Stimulated activated CD4-positive, alpha-beta T cell treated with anti-CD3 and anti-CD28 coated beads, Interleukin-1b, Interleukin-23, amount 100 ng/mL, for 48 hours (primary cell): ENCODE data around the gene FUS.

Experiments
- DNase-seq: peaks from one replicate; pipeline ENCODE4 v3.0.0-alpha.2; 2020

Gene FUS

DNA sequence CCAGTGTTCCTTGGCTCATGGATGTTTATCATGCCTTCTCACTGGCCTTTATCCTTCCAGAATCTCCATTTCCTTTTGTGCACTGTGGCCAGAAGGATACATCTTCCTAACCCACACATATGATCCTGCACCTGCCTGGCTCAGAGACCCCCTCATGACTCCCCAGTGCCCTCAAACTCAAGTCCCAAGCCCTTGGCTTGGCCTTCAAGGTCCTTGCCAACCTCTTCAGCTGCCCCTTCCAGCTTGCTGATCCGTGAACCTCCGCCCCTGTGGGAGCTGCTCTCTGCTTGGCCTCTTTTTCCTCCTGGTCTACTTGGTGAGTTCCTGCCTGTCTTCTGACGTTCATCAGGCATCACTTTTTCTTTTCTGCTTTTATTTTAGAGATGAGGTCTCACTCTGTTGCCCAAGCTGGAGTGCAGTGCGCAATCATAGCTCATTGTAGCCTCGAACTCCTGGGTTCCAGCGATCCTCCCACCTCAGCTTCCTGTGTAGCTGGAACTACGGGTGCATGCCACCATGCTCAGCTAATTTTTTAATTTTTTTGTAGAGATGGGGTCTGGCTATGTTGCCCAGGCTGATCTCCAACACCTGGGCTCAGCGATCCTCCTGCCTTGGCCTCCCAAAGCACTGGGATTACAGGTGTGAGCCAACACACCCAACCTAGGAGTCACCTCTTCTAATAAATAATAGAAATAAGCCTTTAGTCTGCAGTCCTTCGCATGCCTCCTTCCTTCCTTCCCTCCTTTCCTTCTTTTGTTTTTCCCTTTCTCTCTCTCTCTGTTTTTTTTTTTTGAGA, 25.1 kb downstream of the FUS start:
- DNase-seq, result no peak

DNA sequence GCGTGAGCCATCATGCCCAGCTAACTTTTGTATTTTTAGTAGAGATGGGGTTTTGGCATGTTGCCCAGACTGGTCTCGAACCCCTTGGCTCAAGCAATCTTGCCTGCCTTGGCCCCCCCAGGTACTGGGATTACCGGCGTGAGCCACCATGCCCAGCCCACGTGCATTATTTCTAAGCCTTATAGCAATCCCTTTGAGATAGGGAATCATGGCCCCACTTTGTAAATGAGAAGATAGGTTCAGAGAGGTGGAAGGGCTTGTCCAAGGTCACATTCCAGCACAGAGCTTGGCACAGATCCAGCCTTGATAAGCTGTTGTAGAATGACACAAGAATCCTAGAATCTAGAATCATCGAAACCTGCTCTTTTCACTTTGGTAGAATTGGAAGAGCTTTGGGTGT, 26.8 kb downstream of the FUS start:
- no peak for DNase-seq

DNA sequence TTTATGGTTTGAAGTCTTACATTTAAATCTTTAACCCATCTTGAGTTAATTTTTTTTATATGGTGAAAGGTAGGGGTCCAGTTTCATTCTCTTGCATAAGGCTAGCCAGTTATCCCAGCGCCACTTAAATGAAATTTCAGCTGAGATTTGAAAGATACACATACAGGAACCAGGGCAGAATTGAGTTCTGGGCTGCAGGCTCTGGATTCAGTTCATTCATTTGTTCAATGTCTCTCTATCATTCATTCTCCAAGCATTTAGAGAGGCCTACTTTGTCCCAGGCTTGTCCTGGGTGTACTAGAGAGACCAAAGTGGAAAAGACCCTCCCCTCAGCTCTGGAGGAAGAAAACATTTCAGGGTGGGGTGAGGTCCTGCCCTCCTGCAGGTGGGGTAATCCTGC, 33.4 kb downstream of the FUS start:
- DNase-seq, result no peak

GRCh38 chr16:31213877-31214707, 34.2 kb downstream of the FUS start, which contains the start of gene TRIM72:
Gene TRIM72, plus strand, starts transcription at chr16:31214119. Its CDS starts 620 bp downstream, at chr16:31214739.
- no peak for DNase-seq

- no peak for DNase-seq
These were observed 34.9 kb downstream of the FUS start for GRCh38 chr16:31214708-31215286.

DNA sequence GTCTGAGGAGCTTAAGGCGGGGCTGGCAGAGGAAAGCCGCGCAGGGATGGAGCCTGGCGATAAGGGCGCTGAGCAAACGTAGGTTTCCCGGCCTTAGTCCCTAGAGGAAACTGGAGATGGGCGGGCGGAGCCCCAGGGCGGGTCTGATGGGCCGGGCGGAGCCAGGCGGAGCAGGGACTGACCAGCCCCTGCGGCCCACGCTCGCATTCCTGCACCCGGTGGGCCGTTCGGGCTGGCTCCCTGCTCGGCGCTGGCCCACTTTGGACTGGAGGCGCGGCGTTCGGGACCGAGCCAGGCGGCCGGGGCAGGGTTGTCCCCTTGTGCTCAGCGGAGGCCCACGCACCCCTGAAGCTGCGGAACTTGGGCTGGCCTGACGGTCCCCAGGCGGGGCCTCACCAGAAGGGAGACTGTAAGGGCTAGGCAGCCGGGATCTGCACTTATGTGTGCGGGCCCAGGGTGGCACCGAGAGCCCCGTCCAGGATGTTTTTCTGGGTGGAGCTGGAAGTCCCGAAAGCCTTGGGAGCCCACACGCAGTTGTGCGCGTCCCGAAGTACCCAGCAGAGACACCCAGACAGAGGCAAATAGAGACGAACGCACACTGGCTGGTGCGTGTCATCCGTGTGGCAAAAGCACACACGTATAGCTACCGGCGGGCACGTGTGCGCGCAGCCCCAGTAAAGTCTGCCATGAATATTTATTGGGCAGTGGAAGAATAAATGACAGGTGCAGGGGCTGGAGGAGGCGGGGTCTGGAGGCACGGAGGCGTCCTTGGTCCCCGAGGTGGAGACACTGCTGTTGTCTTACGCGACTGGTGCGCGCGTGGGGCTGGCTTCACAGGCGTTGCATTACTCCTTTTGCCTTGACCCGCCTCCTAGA, 35.6 kb downstream of the FUS start:
- no peak for DNase-seq

GRCh38 chr16:31216422-31217135, 36.6 kb downstream of the FUS start, which contains the start of gene PYDC1:
Gene PYDC1, minus strand, starts transcription at chr16:31217135. Its CDS starts 107 bp downstream, at chr16:31217028.
- no peak for DNase-seq

GRCh38 chr16:31217136-31217530, 37.2 kb downstream of the FUS start:
- DNase-seq, result no peak

DNA sequence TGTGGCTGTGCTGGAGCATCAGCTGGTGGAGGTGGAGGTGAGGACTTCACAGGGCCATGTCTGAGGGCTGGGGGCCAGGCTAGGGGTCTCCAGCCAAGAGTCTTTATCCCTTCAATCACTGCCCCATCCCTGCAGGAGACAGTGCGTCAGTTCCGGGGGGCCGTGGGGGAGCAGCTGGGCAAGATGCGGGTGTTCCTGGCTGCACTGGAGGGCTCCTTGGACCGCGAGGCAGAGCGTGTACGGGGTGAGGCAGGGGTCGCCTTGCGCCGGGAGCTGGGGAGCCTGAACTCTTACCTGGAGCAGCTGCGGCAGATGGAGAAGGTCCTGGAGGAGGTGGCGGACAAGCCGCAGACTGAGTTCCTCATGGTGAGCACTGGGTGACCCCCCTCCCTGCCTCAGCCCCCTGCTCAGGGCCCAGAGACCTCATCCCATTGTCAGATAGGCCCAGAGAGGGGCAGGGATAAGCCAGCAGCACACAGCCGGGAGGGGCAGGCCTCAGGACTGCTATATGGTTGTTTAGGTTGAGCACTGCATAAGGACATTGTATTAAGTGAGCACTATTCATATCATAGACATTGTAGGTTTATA, 39.3 kb downstream of the FUS start:
- no peak for DNase-seq

- DNase-seq, result no peak
These were observed 41.6 kb downstream of the FUS start for GRCh38 chr16:31221357-31222160.

- no peak for DNase-seq
These were observed 43.1 kb downstream of the FUS start for GRCh38 chr16:31223044-31223443.

- DNase-seq, result no peak
These were observed 44.4 kb downstream of the FUS start for GRCh38 chr16:31224092-31224955.

DNA sequence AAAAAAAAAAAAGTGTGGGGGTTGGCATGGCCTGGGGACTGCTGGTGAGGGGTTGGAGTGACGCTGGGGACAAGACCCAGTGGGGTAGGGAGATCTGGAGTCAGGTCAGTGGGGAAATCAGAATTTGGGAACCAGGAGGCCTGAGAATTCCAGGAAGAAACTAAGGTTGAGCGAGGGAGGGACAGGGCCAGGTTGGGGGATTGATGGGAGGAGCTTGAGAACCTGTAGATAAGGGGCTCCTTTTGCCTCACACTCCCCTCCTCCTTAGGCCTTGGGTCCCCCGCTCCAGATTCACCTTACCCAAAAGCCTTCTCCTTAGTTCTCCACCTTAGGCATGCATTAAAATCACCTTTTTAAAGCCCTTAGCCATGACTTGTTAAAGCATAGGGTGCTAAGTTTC, 45.3 kb downstream of the FUS start:
- no peak for DNase-seq

DNA sequence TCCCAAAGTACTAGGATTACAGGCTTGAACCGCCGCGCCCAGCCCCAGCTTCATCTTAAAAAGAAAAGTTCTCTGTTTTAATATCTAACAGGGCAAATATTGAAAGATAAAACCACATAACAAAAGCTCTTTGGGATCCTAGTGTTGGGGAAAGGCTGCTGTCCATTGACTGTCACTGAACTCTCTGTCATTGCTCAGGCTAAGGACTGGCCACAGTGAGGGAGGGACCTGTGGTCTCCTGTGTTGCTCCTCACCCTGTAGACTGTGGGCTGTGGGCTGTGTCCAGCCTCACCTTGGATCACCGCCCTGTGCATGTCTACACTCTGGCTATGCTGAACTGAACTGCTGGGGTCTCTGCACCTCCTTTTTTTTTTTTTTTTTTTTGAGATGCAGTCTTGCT, 48.3 kb downstream of the FUS start:
- no peak for DNase-seq

- no peak for DNase-seq
These were observed 49.6 kb downstream of the FUS start for GRCh38 chr16:31229501-31229900.

DNA sequence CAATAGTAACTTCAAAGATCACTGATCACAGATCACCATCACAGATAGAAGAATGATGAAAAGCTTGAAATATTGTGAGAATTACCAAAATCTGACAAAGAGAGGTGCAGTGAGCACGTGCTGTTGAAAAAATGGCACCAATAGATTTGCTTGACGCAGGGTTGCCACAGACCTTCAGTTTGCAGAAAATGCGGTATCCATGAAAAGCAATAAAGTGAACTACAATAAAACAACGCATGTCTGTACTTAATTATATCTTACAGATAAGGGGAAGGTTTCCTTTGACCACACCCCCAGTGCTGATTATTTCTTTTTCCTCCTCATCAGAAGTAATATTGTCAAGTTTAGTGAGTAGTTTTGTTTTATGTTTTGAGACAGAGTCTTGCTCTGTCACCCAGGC, 58.1 kb downstream of the FUS start:
- no peak for DNase-seq
